Hematopoietic multipotent progenitor cell treated with erythropoietin and hydrocortisone succinate and interleukin-3 and kit ligand, for 4 days (in vitro differentiated cells): ENCODE results near the gene AKAP10.
"Not testable (repeated sequence)": the region's sequence is repeated elsewhere in the genome, so short reads cannot be mapped to it uniquely, and the experiment has no call there.

Experiments
- DNase-seq: peaks from one replicate; pipeline ENCODE4 v3.0.0-alpha.2; 2015

Gene AKAP10

GRCh38 chr17:19865021-19865420 lies 112.6 kb downstream of the AKAP10 start:
- no peak for DNase-seq

DNA sequence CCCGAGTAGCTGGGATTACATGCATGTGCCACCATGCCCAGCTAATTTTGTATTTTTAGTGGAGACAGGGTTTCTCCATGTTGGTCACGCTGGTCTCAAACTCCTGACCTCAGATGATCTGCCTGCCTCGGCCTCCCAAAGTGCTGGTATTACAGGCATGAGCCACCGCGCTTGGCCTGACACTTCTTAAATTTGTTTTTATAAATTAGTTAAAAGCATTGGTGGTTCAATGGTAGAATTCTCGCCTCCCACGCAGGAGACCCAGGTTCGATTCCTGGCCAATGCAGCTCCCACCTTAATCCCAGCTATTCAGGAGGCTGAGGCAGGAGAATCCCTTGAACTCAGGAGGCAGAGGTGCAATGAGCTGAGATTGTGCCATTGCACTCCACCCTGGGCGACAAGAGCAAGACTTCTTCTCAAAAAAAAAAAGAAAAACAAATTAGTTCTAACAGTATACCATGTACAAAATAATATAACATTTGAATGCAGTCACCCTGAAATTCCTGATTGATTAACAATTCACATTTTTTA lies 116.9 kb downstream of the AKAP10 start:
- not testable (repeated sequence) for DNase-seq

GRCh38 chr17:19857640-19858039 lies 120.0 kb downstream of the AKAP10 start:
- no peak for DNase-seq
